Neural cell (in vitro differentiated cells): ENCODE data around the gene SDR42E1. TPM values are rescaled to one million over a fixed set of nuclear protein-coding genes. Genes with fewer than 3 reads are reported as not detected.

ENCODE experiments used
- H2AFZ ChIP-seq: fragments of 200-600, 300-800 bp; sonication (generic), shearing (Covaris generic); 2 replicates; pipeline ENCODE4 v1.6.0; 2014; ENCODE audit warnings: low read depth, mild to moderate bottlenecking, antibody characterized with exemption, low read length, moderate library complexity
- H3F3A ChIP-seq: fragments of 200-600 bp; shearing (Covaris generic); 2 replicates; pipeline ENCODE4 v1.6.1; 2016; ENCODE audit warnings: mild to moderate bottlenecking, moderate library complexity, mixed read lengths, antibody characterized with exemption, low read length; ENCODE audit not compliant: insufficient read depth, poor library complexity, severe bottlenecking
- H3K27ac ChIP-seq: fragments of 200-600, 300-800 bp; sonication (generic), shearing (Covaris generic); 2 replicates; pipeline ENCODE4 v1.5.1; 2014; ENCODE audit warnings: mild to moderate bottlenecking, low read length, moderate library complexity
- H3K27me3 ChIP-seq: fragments of 300-800, 200-600 bp; sonication (generic), shearing (Covaris generic); 2 replicates; pipeline ENCODE4 v1.6.0; 2014; ENCODE audit warnings: mild to moderate bottlenecking, low read depth, low read length, moderate library complexity; ENCODE audit not compliant: insufficient read depth
- H3K36me3 ChIP-seq: fragments of 300-800, 200-600 bp; sonication (generic), shearing (Covaris generic); 2 replicates; pipeline ENCODE4 v1.5.1; 2014; ENCODE audit warnings: mild to moderate bottlenecking, antibody characterized with exemption, low read length, moderate library complexity; ENCODE audit not compliant: insufficient read depth
- H3K4me2 ChIP-seq: fragments of 300-800, 200-600 bp; sonication (generic), shearing (Covaris generic); 2 replicates; pipeline ENCODE4 v1.6.0; 2014; ENCODE audit warnings: mild to moderate bottlenecking, low read length
- H3K4me3 ChIP-seq: fragments of 300-800, 200-600 bp; sonication (generic), shearing (Covaris generic); 2 replicates; pipeline ENCODE4 v1.5.1; 2014; ENCODE audit warnings: mild to moderate bottlenecking, low read length, moderate library complexity
- H3K79me2 ChIP-seq: fragments of 200-600 bp; shearing (Covaris generic); replicated peaks from 2 replicates; pipeline ENCODE4 v1.6.0; 2014; ENCODE audit warnings: mild to moderate bottlenecking, low read length, moderate library complexity; ENCODE audit not compliant: insufficient read depth
- H3K9ac ChIP-seq: fragments of 300-800, 200-600 bp; sonication (generic), shearing (Covaris generic); 2 replicates; pipeline ENCODE4 v1.6.1; 2016; ENCODE audit warnings: mild to moderate bottlenecking, low read length, mixed read lengths
- H3K9me2 ChIP-seq: fragments of 200-600 bp; shearing (Covaris generic); 2 replicates; pipeline ENCODE4 v1.6.1; 2016; ENCODE audit warnings: mild to moderate bottlenecking, low read length, mixed read lengths; ENCODE audit not compliant: insufficient read depth
- H3K9me3 ChIP-seq: fragments of 200-600, 300-800 bp; sonication (generic), shearing (Covaris generic); 2 replicates; pipeline ENCODE4 v1.6.1; 2016; ENCODE audit warnings: mild to moderate bottlenecking, mixed run types, low read length, moderate library complexity, mixed read lengths
- H4K20me1 ChIP-seq: fragments of 200-600 bp; shearing (Covaris generic); 2 replicates; pipeline ENCODE4 v1.6.1; 2016; ENCODE audit warnings: mild to moderate bottlenecking, mixed run types; ENCODE audit not compliant: insufficient read depth
- EP300 ChIP-seq: fragments of 450-650 bp; conservative IDR thresholded peaks from 2 replicates; pipeline ENCODE4 v1.6.1; 2014; ENCODE audit warnings: antibody characterized with exemption, mild to moderate bottlenecking, moderate library complexity; ENCODE audit not compliant: poor library complexity, severe bottlenecking
- EZH2 ChIP-seq: fragments of 200-600, 300-800 bp; shearing (Covaris generic), sonication (generic); IDR thresholded peaks from 2 replicates; pipeline ENCODE4 v1.6.1; 2014; ENCODE audit warnings: antibody characterized with exemption, low read length, borderline replicate concordance, mild to moderate bottlenecking; ENCODE audit not compliant: insufficient read depth, poor library complexity, severe bottlenecking
- MXI1 ChIP-seq: fragments of 450-650 bp; conservative IDR thresholded peaks from 2 replicates; pipeline ENCODE4 v1.6.1; 2014; ENCODE audit warnings: antibody characterized with exemption, mild to moderate bottlenecking; ENCODE audit not compliant: poor library complexity, severe bottlenecking
- POLR2AphosphoS5 ChIP-seq: IDR thresholded peaks from 2 replicates; pipeline ENCODE4 v1.6.1; 2012
- RAD21 ChIP-seq: fragments of 450-650 bp; conservative IDR thresholded peaks from 2 replicates; pipeline ENCODE4 v1.6.1; 2014; ENCODE audit warnings: antibody characterized with exemption, mild to moderate bottlenecking, moderate library complexity
- SMC3 ChIP-seq: fragments of 450-650 bp; conservative IDR thresholded peaks from 2 replicates; pipeline ENCODE4 v1.6.1; 2014; ENCODE audit warnings: antibody characterized with exemption, mild to moderate bottlenecking, moderate library complexity; ENCODE audit not compliant: poor library complexity
- TAF1 ChIP-seq: IDR thresholded peaks from 2 replicates; pipeline ENCODE4 v1.6.1; 2012; ENCODE audit warnings: low read depth
- polyA plus RNA-seq: library from polyadenylated mRNA; depleted of rRNA; stranded (reverse); fragments of >200 nt; gene quantifications from 2 replicates; pipeline ENCODE4 v1.2.3, GENCODE V29; 2014
- TF ChIP-seq, protein P1 (sequence below): IDR thresholded peaks from 2 replicates; pipeline ENCODE4 v1.6.1; 2012; ENCODE audit warnings: borderline replicate concordance
- TF ChIP-seq, protein P2 (sequence below): fragments of 450-650 bp; IDR thresholded peaks from 2 replicates; pipeline ENCODE4 v1.5.1; 2014; ENCODE audit warnings: antibody characterized with exemption, mild to moderate bottlenecking, moderate library complexity; ENCODE audit not compliant: poor library complexity, severe bottlenecking

SDR42E1 gene
- polyA plus RNA-seq, 1 donor from 2014 or later: 0.02 TPM

DNA sequence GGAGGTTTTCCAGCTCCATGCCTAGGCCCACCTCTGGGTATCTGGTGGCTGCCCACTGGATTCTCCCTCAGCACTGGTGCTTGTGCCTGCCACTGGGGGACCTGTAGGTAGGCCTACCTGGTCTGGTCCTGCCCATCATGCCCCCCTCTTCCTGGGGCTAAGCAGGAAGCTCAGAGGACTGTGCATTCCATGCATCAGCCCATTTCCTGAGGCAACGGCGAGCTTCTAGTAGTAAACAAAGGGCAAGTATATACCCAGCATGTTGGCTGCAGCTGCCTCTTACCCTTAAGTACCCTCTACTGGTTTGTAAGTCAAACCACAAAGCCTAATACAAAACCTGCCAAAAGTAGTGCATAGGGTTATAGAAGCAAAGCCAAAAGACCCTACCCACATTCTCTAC lies 37.5 kb downstream of the SDR42E1 start:
- Histone ChIP-seq H3K9ac (no peak overlapping the region), H3K4me3 (no peak overlapping the region), H3K4me2 (no peak overlapping the region), H3F3A (no peaks in the 10 kb centered on the region), H4K20me1 (no peaks in the 10 kb centered on the region), H3K9me3 (no peaks in the 10 kb centered on the region), H3K9me2 (no peaks in the 10 kb centered on the region), H3K27ac (no peak overlapping the region), H2AFZ (no peak overlapping the region), H3K79me2 (no peaks in the 10 kb centered on the region), H3K36me3 (no peaks in the 10 kb centered on the region), H3K27me3 (no peaks in the 10 kb centered on the region)
- TF ChIP-seq SMC3 (no peak), RAD21 (no peak), EZH2 (no peak), EP300 (no peak)
- TF ChIP-seq, protein P1, sequence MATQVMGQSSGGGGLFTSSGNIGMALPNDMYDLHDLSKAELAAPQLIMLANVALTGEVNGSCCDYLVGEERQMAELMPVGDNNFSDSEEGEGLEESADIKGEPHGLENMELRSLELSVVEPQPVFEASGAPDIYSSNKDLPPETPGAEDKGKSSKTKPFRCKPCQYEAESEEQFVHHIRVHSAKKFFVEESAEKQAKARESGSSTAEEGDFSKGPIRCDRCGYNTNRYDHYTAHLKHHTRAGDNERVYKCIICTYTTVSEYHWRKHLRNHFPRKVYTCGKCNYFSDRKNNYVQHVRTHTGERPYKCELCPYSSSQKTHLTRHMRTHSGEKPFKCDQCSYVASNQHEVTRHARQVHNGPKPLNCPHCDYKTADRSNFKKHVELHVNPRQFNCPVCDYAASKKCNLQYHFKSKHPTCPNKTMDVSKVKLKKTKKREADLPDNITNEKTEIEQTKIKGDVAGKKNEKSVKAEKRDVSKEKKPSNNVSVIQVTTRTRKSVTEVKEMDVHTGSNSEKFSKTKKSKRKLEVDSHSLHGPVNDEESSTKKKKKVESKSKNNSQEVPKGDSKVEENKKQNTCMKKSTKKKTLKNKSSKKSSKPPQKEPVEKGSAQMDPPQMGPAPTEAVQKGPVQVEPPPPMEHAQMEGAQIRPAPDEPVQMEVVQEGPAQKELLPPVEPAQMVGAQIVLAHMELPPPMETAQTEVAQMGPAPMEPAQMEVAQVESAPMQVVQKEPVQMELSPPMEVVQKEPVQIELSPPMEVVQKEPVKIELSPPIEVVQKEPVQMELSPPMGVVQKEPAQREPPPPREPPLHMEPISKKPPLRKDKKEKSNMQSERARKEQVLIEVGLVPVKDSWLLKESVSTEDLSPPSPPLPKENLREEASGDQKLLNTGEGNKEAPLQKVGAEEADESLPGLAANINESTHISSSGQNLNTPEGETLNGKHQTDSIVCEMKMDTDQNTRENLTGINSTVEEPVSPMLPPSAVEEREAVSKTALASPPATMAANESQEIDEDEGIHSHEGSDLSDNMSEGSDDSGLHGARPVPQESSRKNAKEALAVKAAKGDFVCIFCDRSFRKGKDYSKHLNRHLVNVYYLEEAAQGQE: no peak

DNA sequence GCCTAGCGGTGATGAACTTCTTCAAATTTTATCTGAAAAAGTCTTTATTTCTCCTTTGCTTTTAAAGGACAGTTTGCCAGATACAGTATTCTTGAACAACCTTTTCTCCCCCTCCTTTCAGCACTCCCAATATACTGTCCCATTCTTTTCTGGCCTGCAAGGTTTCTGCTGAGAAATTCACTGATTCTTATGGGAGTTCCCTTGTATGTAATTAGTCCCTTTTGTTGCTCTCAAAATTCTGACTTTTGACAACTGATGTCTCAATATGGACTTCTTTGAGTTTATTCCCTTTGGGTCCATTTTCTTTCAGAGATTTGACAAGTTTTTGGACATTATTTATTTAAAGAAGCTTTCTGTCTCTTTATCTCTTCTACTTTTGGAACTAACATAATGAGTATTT lies 39.4 kb downstream of the SDR42E1 start:
- H3K9me3 ChIP-seq: no peaks in the 10 kb centered on the region
- no peak overlapping the region for H3K4me3 ChIP-seq
- TF ChIP-seq, protein P1: no peak
- TF ChIP-seq RAD21 (no peak), EZH2 (no peak), MXI1 (no peak), SMC3 (no peak), POLR2AphosphoS5 (no peak), EP300 (no peak), TAF1 (no peak)
- TF ChIP-seq, protein P2, sequence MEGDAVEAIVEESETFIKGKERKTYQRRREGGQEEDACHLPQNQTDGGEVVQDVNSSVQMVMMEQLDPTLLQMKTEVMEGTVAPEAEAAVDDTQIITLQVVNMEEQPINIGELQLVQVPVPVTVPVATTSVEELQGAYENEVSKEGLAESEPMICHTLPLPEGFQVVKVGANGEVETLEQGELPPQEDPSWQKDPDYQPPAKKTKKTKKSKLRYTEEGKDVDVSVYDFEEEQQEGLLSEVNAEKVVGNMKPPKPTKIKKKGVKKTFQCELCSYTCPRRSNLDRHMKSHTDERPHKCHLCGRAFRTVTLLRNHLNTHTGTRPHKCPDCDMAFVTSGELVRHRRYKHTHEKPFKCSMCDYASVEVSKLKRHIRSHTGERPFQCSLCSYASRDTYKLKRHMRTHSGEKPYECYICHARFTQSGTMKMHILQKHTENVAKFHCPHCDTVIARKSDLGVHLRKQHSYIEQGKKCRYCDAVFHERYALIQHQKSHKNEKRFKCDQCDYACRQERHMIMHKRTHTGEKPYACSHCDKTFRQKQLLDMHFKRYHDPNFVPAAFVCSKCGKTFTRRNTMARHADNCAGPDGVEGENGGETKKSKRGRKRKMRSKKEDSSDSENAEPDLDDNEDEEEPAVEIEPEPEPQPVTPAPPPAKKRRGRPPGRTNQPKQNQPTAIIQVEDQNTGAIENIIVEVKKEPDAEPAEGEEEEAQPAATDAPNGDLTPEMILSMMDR: no peak
- no peak overlapping the region for H3K27ac ChIP-seq
- no peaks in the 10 kb centered on the region for H3K36me3 ChIP-seq
- H2AFZ ChIP-seq: no peak overlapping the region
- H3K27me3 ChIP-seq: no peaks in the 10 kb centered on the region
- H3K79me2 ChIP-seq: no peaks in the 10 kb centered on the region
- H3K9me2 ChIP-seq: no peaks in the 10 kb centered on the region
- no peak overlapping the region for H3K4me2 ChIP-seq
- no peaks in the 10 kb centered on the region for H3F3A ChIP-seq
- no peak overlapping the region for H3K9ac ChIP-seq
- H4K20me1 ChIP-seq: no peaks in the 10 kb centered on the region
